GM06990 (cell line): ENCODE measurements around the gene MARCHF2.

Experiments
- DNase-seq: peaks from one replicate; pipeline ENCODE4 v3.0.0-alpha.2; 2011; ENCODE audit not compliant: insufficient read length; ENCODE audit errors: extremely low read depth
- H3K27me3 ChIP-seq: replicated peaks from 2 replicates; pipeline ENCODE4 v1.6.0; 2011; ENCODE audit warnings: low read length; ENCODE audit not compliant: control insufficient read depth, insufficient read depth
- H3K36me3 ChIP-seq: 2 replicates; pipeline ENCODE4 v1.5.1; 2011; ENCODE audit warnings: low read length; ENCODE audit not compliant: control insufficient read depth, insufficient read depth
- H3K4me3 ChIP-seq: replicated peaks from 2 replicates; pipeline ENCODE4 v1.5.1; 2011; ENCODE audit warnings: low read depth, mild to moderate bottlenecking, control low read depth, low read length
- CTCF ChIP-seq: IDR thresholded peaks from 2 replicates; pipeline ENCODE4 v1.5.1; 2011; ENCODE audit warnings: low read length, control low read depth, mild to moderate bottlenecking, inconsistent platforms; ENCODE audit not compliant: insufficient read depth, poor library complexity, severe bottlenecking

MARCHF2 gene

DNA sequence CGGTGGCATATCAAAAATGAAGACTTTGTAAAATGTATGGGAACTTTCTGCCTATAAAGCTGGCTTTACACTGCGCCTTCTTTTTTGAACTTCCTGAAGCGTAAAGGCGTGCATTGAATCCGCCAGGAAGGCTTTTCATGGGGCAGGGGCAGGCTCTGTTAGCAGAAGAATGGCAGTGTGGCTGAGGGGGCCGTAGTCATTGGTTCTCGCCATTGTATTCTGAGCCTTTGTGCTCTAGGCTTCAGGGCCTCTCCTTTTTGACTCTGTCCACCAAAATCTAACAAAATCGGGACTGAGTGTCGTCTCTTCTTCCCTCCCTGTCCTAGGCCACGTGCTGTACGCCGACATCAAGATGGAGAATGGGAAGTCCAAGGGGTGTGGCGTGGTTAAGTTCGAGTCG is 75.3 kb downstream of the MARCHF2 start:
- Histone ChIP-seq H3K4me3 (no peak overlapping the region), H3K36me3 (peaks cover 45% of the 10 kb centered on the region), H3K27me3 (no peaks in the 10 kb centered on the region)
- no peak for DNase-seq
- no peak for TF ChIP-seq CTCF
